Activated CD4-positive, alpha-beta memory T cell treated with anti-CD3 and anti-CD28 coated beads for 36 hours (primary cell): Measurements from ENCODE around the gene TCP10L. TPM values are rescaled to one million over a fixed set of nuclear protein-coding genes. Genes with fewer than 3 reads are reported as not detected.

Experiments used
- CTCF ChIA-PET: fragments of 350-600 bp; sonication (Branson Sonifier 250); formaldehyde crosslinking; loops from one replicate; lab custom pipeline; 2021; ENCODE audit warnings: antibody characterized with exemption, inconsistent platforms; lab: Charles Lee
- POLR2A ChIA-PET: fragments of 350-600 bp; sonication (Branson Sonifier 250); formaldehyde crosslinking; loops from one replicate; lab custom pipeline; 2021; ENCODE audit warnings: antibody characterized with exemption; lab: Charles Lee
- DNase-seq: peaks from one replicate; pipeline ENCODE4 v3.0.0-alpha.2; 2020
- H3K27ac Mint-ChIP-seq: one replicate; pipeline ENCODE4 v1.8.0; 2021; ENCODE audit warnings: mixed read lengths
- H3K27me3 Mint-ChIP-seq: one replicate; pipeline ENCODE4 v1.8.0; 2021; ENCODE audit warnings: mixed read lengths
- H3K36me3 Mint-ChIP-seq: one replicate; pipeline ENCODE4 v1.8.0; 2021; ENCODE audit warnings: mixed read lengths
- H3K4me1 Mint-ChIP-seq: one replicate; pipeline ENCODE4 v1.8.0; 2021; ENCODE audit warnings: low read depth, mixed read lengths
- H3K4me3 Mint-ChIP-seq: one replicate; pipeline ENCODE4 v1.8.0; 2021; ENCODE audit warnings: mild to moderate bottlenecking, mixed read lengths
- H3K9me3 Mint-ChIP-seq: one replicate; pipeline ENCODE4 v1.8.0; 2021; ENCODE audit warnings: mixed read lengths
- intact Hi-C: fragments of 100-400 bp; cut with micrococcal nuclease; formaldehyde crosslinking; loops from one replicate; pipeline ENCODE4 v1.15.1; 2023
- total RNA-seq, 2 experiments: library from RNA; stranded (reverse); gene quantifications; one replicate each; pipeline ENCODE4 v1.2.3, GENCODE V29; 2021

Gene TCP10L
- total RNA-seq, 2 experiments from 2014 or later, result 0.50 to 0.65 TPM

DNA sequence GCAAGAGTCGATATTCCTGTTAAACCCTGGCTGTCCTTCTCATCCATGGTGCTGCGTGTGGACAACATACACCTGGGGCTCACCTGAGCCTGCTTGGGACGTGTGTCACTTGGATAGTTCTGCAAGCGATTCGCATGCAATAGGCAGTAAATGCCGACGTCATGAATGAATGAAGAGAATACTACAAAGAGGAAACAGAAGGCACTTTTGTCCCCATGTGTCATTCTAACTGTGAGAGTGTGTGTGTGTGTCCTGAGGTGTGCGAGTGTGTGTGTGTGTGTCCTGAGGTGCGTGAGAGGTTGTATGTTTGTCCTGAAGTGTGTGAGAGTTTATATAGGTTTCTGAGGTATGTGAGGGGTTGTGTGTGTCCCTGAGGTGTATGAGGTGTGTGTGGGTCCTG, 647 bp upstream of the TCP10L start:
- H3K4me3 Mint-ChIP-seq, result no peak overlapping the region
- H3K36me3 Mint-ChIP-seq, result no peaks in the 10 kb centered on the region
- no peaks in the 10 kb centered on the region for H3K4me1 Mint-ChIP-seq
- H3K27ac Mint-ChIP-seq, result no peak overlapping the region
- ChIA-PET POLR2A (no interaction called here), CTCF (no interaction called here)
- H3K27me3 Mint-ChIP-seq, result no peaks in the 10 kb centered on the region
- no peaks in the 10 kb centered on the region for H3K9me3 Mint-ChIP-seq
- intact Hi-C loops, result no loop called here
- DNase-seq, result no peak

DNA sequence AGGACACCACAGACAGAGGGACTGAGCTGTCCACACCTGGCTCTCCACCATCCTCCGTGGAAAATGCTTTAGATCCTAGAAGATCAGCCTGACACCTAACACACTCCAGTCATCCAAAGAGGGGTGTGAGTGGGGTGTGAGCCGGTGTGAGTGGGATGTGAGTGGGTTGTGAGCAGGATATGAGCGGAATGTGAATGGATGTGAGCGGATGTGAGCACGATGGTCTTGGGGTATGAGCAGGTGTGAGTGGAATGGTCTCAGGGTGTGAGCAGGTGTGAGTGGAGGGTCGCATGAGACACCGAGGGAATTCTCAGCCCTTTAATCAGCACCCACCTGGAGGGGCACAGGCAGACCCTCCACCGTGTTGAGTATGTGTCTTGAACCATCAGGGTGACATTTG, 851 bp downstream of the TCP10L start:
- ChIA-PET POLR2A (no interaction called here), CTCF (no interaction called here)
- Mint-ChIP-seq H3K27ac (no peak overlapping the region), H3K27me3 (no peaks in the 10 kb centered on the region), H3K4me1 (no peaks in the 10 kb centered on the region), H3K36me3 (no peaks in the 10 kb centered on the region), H3K4me3 (no peak overlapping the region), H3K9me3 (no peaks in the 10 kb centered on the region)
- intact Hi-C loops, result no loop called here
- no peak for DNase-seq

DNA sequence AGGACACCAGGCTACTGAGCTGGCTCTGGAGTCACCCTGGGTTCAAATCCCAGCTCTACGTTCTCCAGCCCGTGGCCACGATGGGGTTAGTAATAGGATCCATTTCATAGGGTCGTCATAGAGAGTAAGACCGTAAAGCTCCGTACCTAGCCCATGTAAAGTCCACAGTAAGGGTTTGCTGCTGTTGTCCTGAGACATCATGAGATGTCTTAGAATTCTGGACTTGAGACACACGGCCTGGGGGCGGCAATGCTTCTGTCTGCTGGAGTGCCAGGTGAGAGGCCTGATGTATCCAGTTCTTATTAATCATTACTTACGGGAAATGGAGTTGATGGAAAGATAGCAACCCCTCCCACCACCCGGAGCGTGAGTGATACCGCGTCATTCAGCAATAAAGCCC, 3.6 kb downstream of the TCP10L start:
- Mint-ChIP-seq H3K27ac (no peak overlapping the region), H3K4me1 (no peaks in the 10 kb centered on the region), H3K4me3 (no peak overlapping the region), H3K9me3 (no peaks in the 10 kb centered on the region), H3K36me3 (no peaks in the 10 kb centered on the region), H3K27me3 (no peaks in the 10 kb centered on the region)
- CTCF ChIA-PET, result no interaction called here
- POLR2A ChIA-PET, result no interaction called here
- DNase-seq, result no peak
- intact Hi-C loops, result no loop called here

DNA sequence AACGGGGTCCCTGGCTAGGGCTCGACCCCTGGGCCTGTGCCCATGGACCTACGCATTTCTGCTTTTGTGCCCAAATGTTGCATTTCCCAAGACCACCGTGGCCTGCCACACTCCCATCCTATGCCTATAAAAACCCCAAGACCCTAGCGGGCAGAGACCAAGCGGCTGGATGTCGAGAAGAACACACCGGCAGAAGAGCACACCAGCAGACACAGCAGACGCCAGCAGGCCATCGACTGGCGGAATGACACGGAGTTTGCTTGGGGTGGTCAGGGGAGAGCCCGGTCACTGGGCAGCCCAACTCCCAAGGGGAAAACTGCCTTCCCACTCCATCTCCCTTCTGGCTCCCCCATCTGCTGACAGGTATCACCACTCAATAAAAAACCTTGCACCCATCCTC, 4.4 kb downstream of the TCP10L start:
- Mint-ChIP-seq H3K9me3 (no peaks in the 10 kb centered on the region), H3K4me1 (no peaks in the 10 kb centered on the region), H3K4me3 (no peak overlapping the region), H3K27me3 (no peaks in the 10 kb centered on the region), H3K27ac (no peak overlapping the region), H3K36me3 (no peaks in the 10 kb centered on the region)
- POLR2A ChIA-PET, result no interaction called here
- CTCF ChIA-PET, result no interaction called here
- intact Hi-C loops, result no loop called here
- no peak for DNase-seq

DNA sequence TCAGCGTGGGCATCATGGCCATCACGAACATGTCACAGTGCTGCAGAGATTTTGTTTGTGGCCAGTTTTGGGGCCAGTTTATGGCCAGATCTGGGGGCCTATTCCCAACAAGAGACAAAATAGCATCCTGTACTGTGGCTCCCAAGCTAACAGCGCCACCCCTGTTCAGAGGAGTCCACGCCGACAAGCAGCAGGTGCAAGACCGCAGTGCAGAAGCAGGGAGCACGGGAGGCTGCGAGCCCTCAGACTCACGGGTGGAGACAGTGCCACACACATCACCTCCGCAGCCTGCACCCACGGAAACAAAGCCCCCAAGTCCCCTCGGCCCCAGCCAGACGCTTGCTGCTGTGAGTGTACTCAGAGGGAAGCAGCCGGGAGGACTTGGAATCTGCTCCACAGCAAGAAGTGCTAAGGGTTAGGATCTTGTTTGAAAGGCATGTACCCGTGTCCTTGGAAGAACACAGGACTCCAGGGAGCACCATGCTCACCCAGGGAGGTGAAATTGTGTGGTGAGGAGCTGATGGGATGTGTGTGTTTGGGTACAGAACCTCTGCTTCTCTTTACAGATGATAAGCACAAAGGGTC, 7.1 kb downstream of the TCP10L start:
- H3K4me1 Mint-ChIP-seq, result no peaks in the 10 kb centered on the region
- H3K27ac Mint-ChIP-seq, result no peak overlapping the region
- H3K27me3 Mint-ChIP-seq, result no peaks in the 10 kb centered on the region
- no peak overlapping the region for H3K4me3 Mint-ChIP-seq
- peak; percentile 40 for DNase-seq
- CTCF ChIA-PET, result interaction anchor here (0.5 to 2.9 kb wide), 5 partner anchors 9 to 1078 kb away, joined by 3 to 8 read pairs (median 4); no protein-coding TSS in a partner anchor
- no peaks in the 10 kb centered on the region for H3K36me3 Mint-ChIP-seq
- POLR2A ChIA-PET, result no interaction called here
- no peaks in the 10 kb centered on the region for H3K9me3 Mint-ChIP-seq
- intact Hi-C loops, result no loop called here

DNA sequence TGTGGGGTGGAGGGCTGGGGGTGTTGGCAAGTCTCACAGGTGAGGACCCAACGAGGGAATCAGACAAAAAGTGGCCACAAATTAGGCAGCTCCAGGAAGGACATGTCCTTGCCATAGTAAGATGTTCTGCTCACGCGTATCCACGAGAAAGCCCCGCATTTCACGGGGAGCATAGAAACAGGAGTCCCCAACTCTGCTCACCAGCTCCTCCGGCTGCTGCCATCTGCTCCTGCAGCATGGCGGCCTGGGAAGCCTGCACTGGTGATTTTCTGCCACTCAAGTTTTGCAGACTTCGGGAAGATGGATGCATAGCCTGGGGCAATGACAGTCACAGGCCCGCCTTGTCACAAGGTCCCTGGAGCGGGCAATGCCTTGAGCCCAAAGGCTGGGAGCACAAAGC, 9.3 kb downstream of the TCP10L start:
- no peak for DNase-seq
- Mint-ChIP-seq H3K27ac (no peak overlapping the region), H3K4me1 (no peaks in the 10 kb centered on the region), H3K27me3 (no peaks in the 10 kb centered on the region), H3K4me3 (no peak overlapping the region), H3K9me3 (no peaks in the 10 kb centered on the region), H3K36me3 (no peaks in the 10 kb centered on the region)
- intact Hi-C loops, result no loop called here
- POLR2A ChIA-PET, result no interaction called here
- CTCF ChIA-PET, result interaction anchor here (1.1 to 2.9 kb wide), 2 partner anchors 25 to 174 kb away, joined by 3 to 8 read pairs; no protein-coding TSS in a partner anchor

DNA sequence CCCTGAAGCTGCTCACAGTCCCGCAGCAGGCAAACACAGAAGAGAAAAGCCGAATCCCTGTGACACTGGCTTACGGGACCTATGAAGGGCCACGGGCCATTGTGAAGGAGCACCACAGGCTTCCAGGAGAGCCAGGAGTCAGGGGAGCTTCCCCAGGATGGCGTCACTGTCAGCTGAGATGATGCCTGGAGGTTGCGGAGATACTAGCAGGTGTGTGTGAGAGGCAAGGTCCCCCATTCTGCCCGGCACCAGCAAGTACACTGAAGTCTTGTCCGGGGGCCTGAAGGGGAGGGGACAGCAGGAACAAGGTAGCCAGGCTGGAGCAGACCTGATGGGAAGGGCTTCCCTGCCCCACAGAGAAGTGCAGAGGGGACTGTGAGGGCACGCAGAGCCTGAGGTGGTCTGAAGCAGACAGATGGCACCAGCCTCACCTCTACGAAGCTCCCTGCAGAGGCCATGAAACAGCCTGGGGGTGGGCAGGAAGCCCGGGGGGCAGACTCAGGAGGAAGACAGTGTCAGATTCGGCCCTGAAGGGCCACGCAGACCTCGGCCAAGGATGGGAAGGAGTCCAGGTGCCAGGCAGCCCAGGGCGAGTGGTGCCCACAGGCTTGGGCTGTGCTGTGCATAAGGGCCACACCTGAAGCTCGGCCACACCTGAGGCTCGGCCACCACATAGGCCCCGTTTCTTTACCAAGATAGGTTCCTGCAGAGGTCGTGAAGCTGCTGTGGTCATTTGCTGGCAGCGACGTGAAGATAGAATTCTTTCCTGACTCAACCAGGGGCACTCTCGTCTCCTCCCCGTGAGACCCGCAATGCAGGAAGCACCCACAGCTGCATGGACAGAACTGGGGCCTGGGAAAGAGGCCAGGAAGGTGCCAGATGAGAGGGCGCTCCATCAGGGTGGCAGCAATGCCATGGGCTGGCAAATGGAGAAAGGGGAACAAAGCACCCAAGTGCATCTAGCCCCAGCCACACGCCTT, 10.1 kb downstream of the TCP10L start:
- Mint-ChIP-seq H3K9me3 (no peaks in the 10 kb centered on the region), H3K27me3 (no peaks in the 10 kb centered on the region), H3K4me3 (no peak overlapping the region), H3K27ac (no peak overlapping the region), H3K36me3 (no peaks in the 10 kb centered on the region), H3K4me1 (peaks cover 3% of the 10 kb centered on the region)
- CTCF ChIA-PET, result interaction anchor here (1.5 kb wide), 1 partner anchor 172 kb away, joined by 6 read pairs; no protein-coding TSS in a partner anchor
- POLR2A ChIA-PET, result no interaction called here
- intact Hi-C loops, result no loop called here
- no peak for DNase-seq

DNA sequence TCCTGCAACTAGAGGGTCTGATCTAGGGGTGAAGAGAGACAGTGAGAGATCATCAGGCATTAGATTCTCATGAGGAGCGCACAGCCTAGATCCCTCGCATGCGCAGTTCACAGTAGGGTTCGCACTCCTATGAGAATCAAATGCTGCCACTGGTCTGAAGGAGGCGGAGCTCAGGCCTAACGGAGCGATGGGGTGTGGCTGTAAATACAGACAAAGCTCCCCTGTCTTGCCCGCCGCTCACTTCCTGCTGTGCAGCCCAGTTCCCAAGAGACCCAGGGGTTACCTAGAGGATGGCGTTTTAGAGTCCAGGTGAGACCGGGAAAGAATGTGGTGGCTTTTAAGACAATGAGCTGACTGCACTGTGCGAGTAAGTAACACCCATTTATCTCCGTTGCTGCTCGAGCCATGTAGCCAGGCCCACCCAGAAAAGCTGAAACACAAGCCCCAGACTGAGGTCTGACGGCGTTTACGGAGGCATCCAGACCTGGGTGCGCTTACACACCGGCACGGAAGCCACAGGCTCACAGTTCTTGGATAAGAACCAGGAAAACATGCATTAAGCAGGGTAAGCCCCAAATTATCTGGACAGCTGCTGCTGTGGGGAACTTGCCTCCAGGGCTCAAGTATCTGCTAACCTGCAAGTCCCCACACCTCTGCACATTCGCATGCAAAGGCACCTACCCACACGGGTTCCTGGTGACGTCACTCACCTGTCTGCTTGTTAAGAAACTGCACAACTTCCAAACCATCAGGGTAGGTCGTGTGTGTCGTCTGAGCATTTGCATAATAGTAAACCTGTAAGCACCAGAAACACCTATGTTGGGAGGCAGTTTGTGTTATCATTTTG, 12.5 kb downstream of the TCP10L start:
- H3K27me3 Mint-ChIP-seq, result no peaks in the 10 kb centered on the region
- intact Hi-C loops, result no loop called here
- H3K9me3 Mint-ChIP-seq, result no peaks in the 10 kb centered on the region
- ChIA-PET CTCF (interaction anchor here (1.2 kb wide), 1 partner anchor 169 kb away, joined by 5 read pairs; no protein-coding TSS in a partner anchor), POLR2A (no interaction called here)
- no peak for DNase-seq
- no peaks in the 10 kb centered on the region for H3K36me3 Mint-ChIP-seq
- no peak overlapping the region for H3K27ac Mint-ChIP-seq
- H3K4me3 Mint-ChIP-seq, result no peak overlapping the region
- peaks cover 16% of the 10 kb centered on the region for H3K4me1 Mint-ChIP-seq

DNA sequence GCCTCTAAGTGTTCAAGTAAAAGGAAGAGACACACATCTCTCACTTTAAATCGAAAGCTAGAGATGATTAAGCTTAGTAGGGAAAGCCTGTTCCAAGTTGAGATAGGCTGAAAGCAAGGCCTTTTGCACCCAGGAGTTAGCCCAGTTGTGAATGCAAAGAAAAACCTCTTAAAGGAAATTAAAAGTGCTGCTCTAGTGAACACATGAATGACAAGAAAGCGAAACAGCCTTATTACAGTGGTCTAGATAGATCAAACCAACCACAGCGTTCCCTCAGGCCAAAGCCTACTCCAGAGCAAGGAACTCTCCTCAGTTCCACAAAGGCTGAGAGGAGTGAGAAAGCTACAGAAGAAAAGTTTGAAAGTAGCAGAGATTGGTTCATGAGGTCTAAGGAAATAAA, 14.9 kb downstream of the TCP10L start:
- Mint-ChIP-seq H3K4me3 (peak overlapping the region; percentile 35), H3K27ac (peak overlapping the region; percentile 66), H3K36me3 (peaks cover 3% of the 10 kb centered on the region), H3K27me3 (no peaks in the 10 kb centered on the region), H3K4me1 (peaks cover 16% of the 10 kb centered on the region), H3K9me3 (peaks cover 2% of the 10 kb centered on the region)
- CTCF ChIA-PET, result interaction anchor here (0.9 to 3.9 kb wide), 9 partner anchors 10 to 178 kb away, joined by 3 to 43 read pairs (median 6); partner anchors contain the start of gene URB1
- POLR2A ChIA-PET, result no interaction called here
- DNase-seq, result no peak
- intact Hi-C loops, result no loop called here

DNA sequence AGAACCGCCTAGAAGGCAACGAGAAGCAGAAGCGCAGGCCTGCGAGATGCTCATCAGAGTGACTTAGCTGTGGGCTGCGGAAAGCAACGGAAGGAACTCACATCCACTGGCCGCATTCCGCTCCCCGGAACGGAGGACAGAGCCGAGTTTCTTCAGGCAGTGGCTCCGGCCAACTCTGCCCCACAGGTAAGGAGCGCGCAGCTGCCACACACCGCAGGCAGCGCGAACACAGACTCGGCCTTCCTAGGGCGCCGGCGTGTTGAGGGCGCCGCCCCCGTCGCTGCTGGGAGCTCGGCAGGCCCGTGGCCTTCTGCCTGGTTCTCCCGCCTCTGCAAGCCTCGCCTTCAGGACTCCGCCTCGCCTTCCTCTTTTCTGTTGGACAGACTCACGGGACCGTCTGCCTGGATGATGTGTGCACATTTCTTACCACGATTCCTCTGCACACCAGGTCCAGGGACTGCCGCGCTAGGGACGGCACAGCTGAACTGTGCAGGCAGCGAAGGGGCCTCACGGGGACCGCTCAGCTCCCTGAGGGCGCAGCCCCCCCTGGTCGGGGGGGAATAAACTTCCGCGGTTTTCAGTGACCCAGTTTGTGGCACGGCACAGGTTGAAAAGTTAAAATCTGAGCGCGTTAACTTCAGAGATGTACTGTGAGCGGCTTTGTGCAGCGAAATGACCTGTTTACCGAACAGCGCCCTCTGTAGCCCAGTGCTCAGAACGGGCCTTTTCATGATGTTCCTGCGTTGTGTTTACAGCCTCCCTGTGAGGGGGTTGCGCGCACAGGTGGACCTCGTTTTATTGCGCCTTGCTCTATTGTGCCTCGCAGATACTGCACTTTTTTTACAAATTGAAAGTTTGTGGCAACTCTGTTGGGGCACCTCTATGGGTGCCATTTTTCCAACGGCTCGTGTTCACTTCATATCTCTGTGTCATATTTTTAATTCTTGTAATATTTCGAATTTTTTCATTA, 15.8 kb downstream of the TCP10L start:
- Mint-ChIP-seq H3K27me3 (no peaks in the 10 kb centered on the region), H3K4me1 (peaks cover 16% of the 10 kb centered on the region), H3K27ac (peak overlapping the region; percentile 66), H3K9me3 (peaks cover 11% of the 10 kb centered on the region), H3K36me3 (peaks cover 3% of the 10 kb centered on the region), H3K4me3 (peak overlapping the region; percentile 80)
- POLR2A ChIA-PET, result interaction anchor here (0.8 to 1.0 kb wide), 3 partner anchors 158 to 178 kb away, joined by 3 to 8 read pairs (median 3); partner anchors contain the start of gene EVA1C
- intact Hi-C loops, result loop anchor here (1.0 to 5.0 kb wide), 4 partner anchors 33 to 166 kb away; no protein-coding TSS in a partner anchor
- CTCF ChIA-PET, result interaction anchor here (0.6 to 3.9 kb wide), 24 partner anchors 8 to 285 kb away, joined by 3 to 43 read pairs (median 5); partner anchors contain the start of gene URB1
- peak; percentile 88 for DNase-seq

DNA sequence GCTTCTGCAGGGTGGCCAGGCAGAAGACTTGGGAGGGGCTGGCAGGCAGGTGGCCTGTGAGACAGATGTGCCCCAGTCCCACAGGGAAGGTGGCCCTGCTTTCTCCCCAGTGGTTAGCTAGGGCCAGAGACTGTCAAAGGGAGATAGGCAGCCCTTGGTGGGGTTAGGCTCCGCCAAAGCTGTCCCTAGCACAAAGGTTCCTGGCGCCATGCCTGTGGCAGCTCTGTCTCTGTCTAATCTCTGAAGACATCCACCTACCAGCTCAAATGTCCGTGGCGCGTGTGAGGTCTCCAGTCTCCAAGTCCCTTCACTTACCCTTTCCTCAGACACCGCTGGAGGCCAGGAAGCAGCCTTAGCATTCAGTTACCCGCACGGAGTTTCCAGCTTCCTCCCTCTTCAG, 17.7 kb downstream of the TCP10L start:
- DNase-seq, result no peak

More for the DNA sequence above, 17.7 kb downstream of the TCP10L start:
- H3K4me1 Mint-ChIP-seq, result peaks cover 16% of the 10 kb centered on the region
- intact Hi-C loops, result loop anchor here (5.0 kb wide), 2 partner anchors 35 to 75 kb away; no protein-coding TSS in a partner anchor
- POLR2A ChIA-PET, result no interaction called here
- H3K36me3 Mint-ChIP-seq, result peaks cover 3% of the 10 kb centered on the region
- CTCF ChIA-PET, result interaction anchor here (3.9 kb wide), 1 partner anchor 164 kb away, joined by 43 read pairs; no protein-coding TSS in a partner anchor
- peaks cover 13% of the 10 kb centered on the region for H3K9me3 Mint-ChIP-seq
- H3K27me3 Mint-ChIP-seq, result no peaks in the 10 kb centered on the region
- no peak overlapping the region for H3K27ac Mint-ChIP-seq
- H3K4me3 Mint-ChIP-seq, result no peak overlapping the region
